ENCODE data around the gene OR52E5.

OR52E5 gene

GRCh38 chr11:5930614-5931013, 37.6 kb downstream of the OR52E5 start:
- DNase-seq (ENCODE audit: low read depth): no peak
- no peak for TF ChIP-seq CTCF (IDR thresholded peaks at IDR 0.05; ENCODE audit: insufficient read depth, low read depth, low read length, missing control alignments)
- no peak overlapping the region for H3K4me3 ChIP-seq (ENCODE audit: low read length)

GRCh38 chr11:5931061-5931460, 38.1 kb downstream of the OR52E5 start:
- no peak overlapping the region for H3K4me3 ChIP-seq (ENCODE audit: low read length)
- no peak for DNase-seq (ENCODE audit: low read depth)
- TF ChIP-seq CTCF (IDR thresholded peaks at IDR 0.05; ENCODE audit: insufficient read depth, low read depth, low read length, missing control alignments): no peak

GRCh38 chr11:5932671-5933070, 39.7 kb downstream of the OR52E5 start:
- no peak for TF ChIP-seq CTCF (IDR thresholded peaks at IDR 0.05; ENCODE audit: insufficient read depth, low read depth, low read length, missing control alignments)
- H3K4me3 ChIP-seq (ENCODE audit: low read length): no peak overlapping the region
- no peak for DNase-seq (ENCODE audit: low read depth)

- no peak for DNase-seq (ENCODE audit: low read depth)
- H3K4me3 ChIP-seq (ENCODE audit: low read length): no peak overlapping the region
- no peak for TF ChIP-seq CTCF (IDR thresholded peaks at IDR 0.05; ENCODE audit: insufficient read depth, low read depth, low read length, missing control alignments)
Observed at GRCh38 chr11:5933116-5933515, 40.1 kb downstream of the OR52E5 start.

- no peak for DNase-seq (ENCODE audit: low read depth)
- TF ChIP-seq CTCF (IDR thresholded peaks at IDR 0.05; ENCODE audit: insufficient read depth, low read depth, low read length, missing control alignments): no peak
- H3K4me3 ChIP-seq (ENCODE audit: low read length): no peak overlapping the region
Observed at GRCh38 chr11:5937868-5938602, 45.0 kb downstream of the OR52E5 start.

- H3K4me3 ChIP-seq (ENCODE audit: low read length): no peak overlapping the region
- no peak for TF ChIP-seq CTCF (IDR thresholded peaks at IDR 0.05; ENCODE audit: insufficient read depth, low read depth, low read length, missing control alignments)
- no peak for DNase-seq (ENCODE audit: low read depth)
Observed at GRCh38 chr11:5938603-5938965, 45.6 kb downstream of the OR52E5 start.

- TF ChIP-seq CTCF (IDR thresholded peaks at IDR 0.05; ENCODE audit: insufficient read depth, low read depth, low read length, missing control alignments): no peak
Observed at GRCh38 chr11:5940748-5941147, 47.7 kb downstream of the OR52E5 start.

More at GRCh38 chr11:5940748-5941147, 47.7 kb downstream of the OR52E5 start:
- DNase-seq (ENCODE audit: low read depth): no peak
- no peak overlapping the region for H3K4me3 ChIP-seq (ENCODE audit: low read length)
